IMR-90 (cell line): Measurements from ENCODE around the gene OR4C5. TPM values are rescaled to one million over a fixed set of nuclear protein-coding genes. Genes with fewer than 3 reads are reported as not detected.

Experiments
- polyA plus RNA-seq, 3 experiments: library from polyadenylated mRNA; depleted of rRNA; stranded (reverse); fragments of >200 nt; gene quantifications; 2 replicates each; pipeline ENCODE4 v1.2.3, GENCODE V29; 2012; ENCODE audit warnings: low replicate concordance in 1 of 3
- total RNA-seq: library from RNA; depleted of rRNA; stranded (reverse); fragments of >200 nt; gene quantifications from 2 replicates; pipeline ENCODE4 v1.2.3, GENCODE V29; 2012; rRNA removed

OR4C5 gene
- total and polyA plus RNA-seq, 2 of the 4 experiments (the other 2 are of a cell fraction) = not detected

Other genes with a start within 250 kb of the OR4C5 start
- gene OR4B1, start 149.7 kb downstream of the OR4C5 start, total RNA-seq = not detected in 2 replicates
- not detected in 2 replicates for gene OR4B1, start 149.7 kb downstream of the OR4C5 start, polyA plus RNA-seq (2012; rRNA removed)
- gene OR4X2, start 121.4 kb downstream of the OR4C5 start, total RNA-seq = not detected in 2 replicates
- gene OR4X2, start 121.4 kb downstream of the OR4C5 start, polyA plus RNA-seq (2012; rRNA removed) = not detected in 2 replicates
- gene OR4X1, start 102.6 kb downstream of the OR4C5 start, total RNA-seq = not detected in 2 replicates
- gene OR4X1, start 102.6 kb downstream of the OR4C5 start, polyA plus RNA-seq (2012; rRNA removed) = not detected in 2 replicates
- not detected in 2 replicates for gene OR4S1, start 60.2 kb downstream of the OR4C5 start, total RNA-seq
- not detected in 2 replicates for gene OR4S1, start 60.2 kb downstream of the OR4C5 start, polyA plus RNA-seq (2012; rRNA removed)
- gene OR4C3, start 41.5 kb downstream of the OR4C5 start, total RNA-seq = not detected in 2 replicates
- gene OR4C3, start 41.5 kb downstream of the OR4C5 start, polyA plus RNA-seq (2012; rRNA removed) = not detected in 2 replicates
- not detected in 2 replicates for gene OR4A47, start 122.3 kb upstream of the OR4C5 start, total RNA-seq
- gene OR4A47, start 122.3 kb upstream of the OR4C5 start, polyA plus RNA-seq (2012; rRNA removed) = not detected in 2 replicates